Right lobe of liver (tissue), 6 donors: ENCODE results near the gene VGLL3. TPM values are rescaled to one million over a fixed set of nuclear protein-coding genes. Genes with fewer than 3 reads are reported as not detected.

Experiments
- ATAC-seq, 4 donors: fragments of 200-7000 bp; cut with Tn5 transposase; one replicate each; pipeline ENCODE4 v1.9.1; 2020; ENCODE audit warnings: mild to moderate bottlenecking in 4 of 4, moderate library complexity in 4 of 4
- DNase-seq, 3 donors: peaks; one replicate each; pipeline ENCODE4 v3.0.0-alpha.2; 2020
- H3K27ac ChIP-seq, 3 donors: fragments of 200-600 bp; one replicate each; pipeline ENCODE4 v1.8.0; 2022
- H3K27me3 ChIP-seq, 2 donors: fragments of 200-600 bp; one replicate each; pipeline ENCODE4 v1.8.0; 2022
- H3K36me3 ChIP-seq, 4 donors: fragments of 200-600 bp; sonication (generic) in 1 of 4; one replicate each; pipeline versions ENCODE4 v1.5.1 to v1.8.0; 2017 to 2022; ENCODE audit warnings: control low read depth in 1 of 4
- H3K4me1 ChIP-seq, 4 donors: fragments of 200-600 bp; sonication (generic) in 1 of 4; one replicate each; pipeline versions ENCODE4 v1.5.1 to v1.8.0; 2017 to 2022; ENCODE audit warnings: control low read depth in 1 of 4
- H3K4me3 ChIP-seq, 3 donors: fragments of 200-600 bp; one replicate each; pipeline ENCODE4 v1.8.0; 2022
- H3K9me3 ChIP-seq, 4 donors: fragments of 200-600 bp; sonication (generic) in 1 of 4; one replicate each; pipeline versions ENCODE4 v1.5.1 to v1.8.0; 2017 to 2022; ENCODE audit warnings: control low read depth in 1 of 4
- POLR2A ChIP-seq: fragments of 450-650 bp; IDR thresholded peaks from one replicate; pipeline ENCODE4 v1.6.1; 2017; ENCODE audit warnings: antibody characterized with exemption, mild to moderate bottlenecking
- WGBS: methylation state at CpG from one replicate; pipeline ENCODE4 v1.1.6; 2018; ENCODE audit warnings: low coverage, low lambda C conversion rate; ENCODE audit not compliant: insufficient coverage; ENCODE audit errors: missing lambda C conversion rate; 5-methylcytosine and 5-hydroxymethylcytosine counted together
- intact Hi-C, 2 donors: fragments of 100-400 bp; cut with DNase I; formaldehyde crosslinking; loops; one replicate each; pipeline versions ENCODE4 v1.11.2 to v1.14.1; 2022
- total RNA-seq, 6 experiments: library from RNA; depleted of rRNA in 2 of 6; stranded (reverse); fragments of >200 nt in 2 of 6; fragmentation: NEBNext Ultra II Directional in 3 of 6; extraction: Animal tissue kit (Norgen Biotek cat#: 25700) in 3 of 6; gene quantifications; one replicate each; pipeline versions ENCODE4 v1.1.0 to v1.2.4, GENCODE V29; 2016 to 2023
- TF ChIP-seq, protein P1 (sequence below), 4 donors: fragments of 200-600 bp in 3 of 4; fragments of 450-650 bp in 1 of 4; IDR thresholded peaks; one replicate each; pipeline versions ENCODE4 v1.5.1 to v1.8.0; 2016 to 2022; ENCODE audit warnings: antibody characterized with exemption in 4 of 4, mild to moderate bottlenecking in 2 of 4
- donor health status: DM: no; HTN: yes; CAD: no.
- donor health status: DM: no; HTN: no; CAD: no.
- donor health status: DM: no; HTN: no; CAD: no.
- donor health status: DM: no; HTN: yes; CAD: no.
- donor health status: DM: no; HTN: yes; CAD: no.

The VGLL3 gene
- total RNA-seq, 6 experiments from 2014 or later = 0.21 to 3.8 (median 0.79) TPM

DNA sequence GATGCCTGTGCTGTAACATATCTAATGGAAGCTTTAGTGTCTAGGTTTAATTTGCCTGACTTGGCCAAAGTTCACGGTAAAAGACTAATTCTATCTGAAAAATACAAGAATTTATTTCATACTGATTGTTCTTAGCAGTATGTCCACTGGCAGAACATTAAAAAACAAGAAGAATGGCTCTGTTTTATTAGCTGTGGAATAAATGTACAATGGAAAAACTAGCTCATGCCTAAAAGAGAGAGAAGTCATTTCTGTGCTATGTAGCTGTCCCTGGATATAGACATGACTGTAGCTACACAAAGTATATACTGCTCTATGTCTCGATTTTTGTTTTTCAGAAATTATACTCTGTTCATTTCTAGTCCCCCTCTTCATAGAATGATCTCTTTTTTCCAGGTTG lies 13.9 kb upstream of the VGLL3 start:
- DNase-seq (no peak), ATAC-seq (no peak)
- Histone ChIP-seq H3K36me3 (no peaks in the 10 kb centered on the region), H3K27me3 (no peaks in the 10 kb centered on the region), H3K4me3 (no peak overlapping the region), H3K4me1 (no peaks in the 10 kb centered on the region), H3K27ac (no peak overlapping the region), H3K9me3 (no peaks in the 10 kb centered on the region)
- intact Hi-C loops = no loop called here
- WGBS = 39% methylated on average over 2 of the region's 2 CpGs
- TF ChIP-seq POLR2A = no peak
- TF ChIP-seq, protein P1, sequence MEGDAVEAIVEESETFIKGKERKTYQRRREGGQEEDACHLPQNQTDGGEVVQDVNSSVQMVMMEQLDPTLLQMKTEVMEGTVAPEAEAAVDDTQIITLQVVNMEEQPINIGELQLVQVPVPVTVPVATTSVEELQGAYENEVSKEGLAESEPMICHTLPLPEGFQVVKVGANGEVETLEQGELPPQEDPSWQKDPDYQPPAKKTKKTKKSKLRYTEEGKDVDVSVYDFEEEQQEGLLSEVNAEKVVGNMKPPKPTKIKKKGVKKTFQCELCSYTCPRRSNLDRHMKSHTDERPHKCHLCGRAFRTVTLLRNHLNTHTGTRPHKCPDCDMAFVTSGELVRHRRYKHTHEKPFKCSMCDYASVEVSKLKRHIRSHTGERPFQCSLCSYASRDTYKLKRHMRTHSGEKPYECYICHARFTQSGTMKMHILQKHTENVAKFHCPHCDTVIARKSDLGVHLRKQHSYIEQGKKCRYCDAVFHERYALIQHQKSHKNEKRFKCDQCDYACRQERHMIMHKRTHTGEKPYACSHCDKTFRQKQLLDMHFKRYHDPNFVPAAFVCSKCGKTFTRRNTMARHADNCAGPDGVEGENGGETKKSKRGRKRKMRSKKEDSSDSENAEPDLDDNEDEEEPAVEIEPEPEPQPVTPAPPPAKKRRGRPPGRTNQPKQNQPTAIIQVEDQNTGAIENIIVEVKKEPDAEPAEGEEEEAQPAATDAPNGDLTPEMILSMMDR (IDR thresholded peaks at IDR 0.05) = no peak

GRCh38 chr3:87002346-87002745 lies 11.4 kb upstream of the VGLL3 start:
- ATAC-seq (no peak), DNase-seq (no peak)
- Histone ChIP-seq H3K4me1 (no peaks in the 10 kb centered on the region), H3K27ac (no peak overlapping the region), H3K9me3 (no peaks in the 10 kb centered on the region), H3K36me3 (no peaks in the 10 kb centered on the region), H3K4me3 (no peak overlapping the region), H3K27me3 (no peaks in the 10 kb centered on the region)
- 58% methylated on average over 4 of the region's 4 CpGs for WGBS
- intact Hi-C loops = no loop called here
- TF ChIP-seq POLR2A = no peak
- TF ChIP-seq, protein P1 (IDR thresholded peaks at IDR 0.05) = no peak

DNA sequence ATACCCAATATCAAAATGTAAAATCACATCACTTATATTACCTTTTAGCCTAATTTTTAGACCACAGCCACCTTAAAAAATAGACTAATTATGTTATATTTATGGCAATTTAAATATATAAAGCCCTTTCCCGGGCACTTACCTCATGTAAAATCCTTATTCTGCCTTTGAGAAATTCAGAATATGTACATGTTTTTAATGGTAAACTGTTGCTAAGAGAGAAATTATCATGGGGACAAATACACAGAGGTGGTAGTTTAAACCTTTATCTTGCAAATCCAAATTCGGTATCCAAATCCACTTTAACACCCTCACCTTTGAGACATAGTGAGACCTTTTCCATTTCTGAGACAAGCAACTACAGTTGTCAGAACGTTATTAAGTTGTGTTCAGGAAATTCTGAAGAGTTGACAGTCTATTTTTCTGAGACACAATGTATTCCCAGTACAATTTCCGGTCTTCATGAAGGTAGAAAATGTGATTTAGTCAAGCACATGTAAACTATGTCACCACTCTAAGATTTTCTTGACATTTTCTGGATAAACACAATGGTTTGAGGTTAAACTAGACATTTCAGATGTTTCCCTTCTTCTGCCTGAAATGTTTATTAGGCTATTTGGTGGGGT lies 10.6 kb upstream of the VGLL3 start:
- Histone ChIP-seq H3K9me3 (no peaks in the 10 kb centered on the region), H3K4me3 (no peak overlapping the region), H3K36me3 (no peaks in the 10 kb centered on the region), H3K27ac (no peak overlapping the region), H3K4me1 (no peaks in the 10 kb centered on the region), H3K27me3 (no peaks in the 10 kb centered on the region)
- no peak for DNase-seq
- intact Hi-C loops = no loop called here
- ATAC-seq = no peak
- no peak for TF ChIP-seq POLR2A
- TF ChIP-seq, protein P1 (IDR thresholded peaks at IDR 0.05) = no peak
- 39% methylated on average over 4 of the region's 4 CpGs for WGBS

- TF ChIP-seq POLR2A = no peak
- TF ChIP-seq, protein P1 (IDR thresholded peaks at IDR 0.05) = no peak
Observed at GRCh38 chr3:87000940-87001339, 10.0 kb upstream of the VGLL3 start.

More at GRCh38 chr3:87000940-87001339, 10.0 kb upstream of the VGLL3 start:
- intact Hi-C loops = no loop called here
- Histone ChIP-seq H3K27ac (no peak overlapping the region), H3K4me1 (no peaks in the 10 kb centered on the region), H3K9me3 (no peaks in the 10 kb centered on the region), H3K27me3 (no peaks in the 10 kb centered on the region), H3K36me3 (no peaks in the 10 kb centered on the region), H3K4me3 (no peak overlapping the region)
- DNase-seq (no peak), ATAC-seq (no peak)
- 67% methylated on average over 4 of the region's 4 CpGs for WGBS
